SK-N-SH (cell line): ENCODE data around the gene TNFAIP3. TPM values are rescaled to one million over a fixed set of nuclear protein-coding genes. Genes with fewer than 3 reads are reported as not detected.

ENCODE experiments used
- CTCF ChIA-PET: fragments of 300-600, 350-600 bp; formaldehyde crosslinking; extraction: SDS; loops from one replicate; lab custom pipeline; 2021; lab: Yijun Ruan, JAX
- POLR2A ChIA-PET: fragments of 350-600 bp; sonication (Branson Sonifier 250); formaldehyde crosslinking; extraction: SDS; loops from one replicate; lab custom pipeline; 2020; ENCODE audit warnings: antibody characterized with exemption, inconsistent platforms; lab: Yijun Ruan, JAX
- DNase-seq: peaks from one replicate; pipeline ENCODE4 v3.0.0; 2012
- H2AFZ ChIP-seq: fragments of 200-600 bp; sonication (generic); 2 replicates; pipeline ENCODE4 v1.8.1; 2016; ENCODE audit warnings: antibody characterized with exemption, mild to moderate bottlenecking, low read depth
- H3F3A ChIP-seq: fragments of 200-600 bp; sonication (generic); replicated peaks from 2 replicates; pipeline ENCODE3; 2016; ENCODE audit warnings: antibody characterized with exemption, mild to moderate bottlenecking; ENCODE audit not compliant: insufficient read depth
- H3K27ac ChIP-seq, 2 experiments: fragments of 200-500 bp in 1 of 2; fragments of 200-600 bp in 1 of 2; sonication (Bioruptor generic) in 1 of 2; sonication (generic), shearing (Covaris generic) in 1 of 2; 2 replicates each; pipeline versions ENCODE4 v1.5.1 to v1.6.1; 2014 to 2016; ENCODE audit warnings: low read depth in 2 of 2, inconsistent platforms in 1 of 2, low read length in 1 of 2, mild to moderate bottlenecking in 1 of 2, mixed read lengths in 1 of 2
- H3K27me3 ChIP-seq: fragments of 200-600 bp; sonication (generic), shearing (Covaris generic); 2 replicates; pipeline ENCODE4 v1.6.1; 2016; ENCODE audit warnings: mixed run types; ENCODE audit not compliant: insufficient read depth
- H3K36me3 ChIP-seq, 2 experiments: fragments of 200-500 bp in 1 of 2; fragments of 200-600 bp in 1 of 2; sonication (Bioruptor generic) in 1 of 2; sonication (generic) in 1 of 2; replicated peaks in 1 of 2; 2 replicates each; pipeline versions ENCODE3 to v1.5.1; 2014 to 2016; ENCODE audit warnings: low read length in 1 of 2, mild to moderate bottlenecking in 1 of 2; ENCODE audit not compliant: insufficient read depth in 2 of 2, control insufficient read depth in 1 of 2
- H3K4me1 ChIP-seq, 2 experiments: fragments of 200-500 bp in 1 of 2; fragments of 200-600 bp in 1 of 2; sonication (Bioruptor generic) in 1 of 2; sonication (generic), shearing (Covaris generic) in 1 of 2; 2 replicates each; pipeline versions ENCODE4 v1.5.1 to v1.6.1; 2014 to 2016; ENCODE audit warnings: low read depth in 1 of 2, low read length in 1 of 2, mixed run types in 1 of 2; ENCODE audit not compliant: insufficient read depth in 2 of 2, control insufficient read depth in 1 of 2
- H3K4me2 ChIP-seq: fragments of 200-600 bp; sonication (generic), shearing (Covaris generic); 2 replicates; pipeline ENCODE4 v1.6.1; 2017; ENCODE audit warnings: mixed run types
- H3K4me3 ChIP-seq, 2 experiments: fragments of 200-500 bp in 1 of 2; fragments of 200-600 bp in 1 of 2; sonication (Bioruptor generic) in 1 of 2; sonication (generic), shearing (Covaris generic) in 1 of 2; 2 replicates each; pipeline versions ENCODE4 v1.5.1 to v1.8.1; 2014 to 2016; ENCODE audit warnings: low read depth in 2 of 2, inconsistent platforms in 1 of 2, low read length in 1 of 2, mild to moderate bottlenecking in 1 of 2, mixed read lengths in 1 of 2, moderate library complexity in 1 of 2
- H3K79me2 ChIP-seq: fragments of 200-600 bp; sonication (generic); 2 replicates; pipeline ENCODE4 v1.8.1; 2017; ENCODE audit warnings: mild to moderate bottlenecking; ENCODE audit not compliant: insufficient read depth
- H3K9ac ChIP-seq: fragments of 200-600 bp; sonication (generic); 2 replicates; pipeline ENCODE4 v1.6.1; 2017; ENCODE audit warnings: mixed run types
- H3K9me2 ChIP-seq: fragments of 200-600 bp; sonication (generic); 2 replicates; pipeline ENCODE4 v1.6.1; 2017; ENCODE audit warnings: mixed run types
- H3K9me3 ChIP-seq: fragments of 200-600 bp; sonication (generic); 2 replicates; pipeline ENCODE4 v1.6.1; 2017; ENCODE audit warnings: mixed run types, mild to moderate bottlenecking, moderate library complexity
- H4K20me1 ChIP-seq: fragments of 200-600 bp; sonication (generic); 2 replicates; pipeline ENCODE4 v1.6.1; 2017; ENCODE audit warnings: mild to moderate bottlenecking, mixed run types; ENCODE audit not compliant: insufficient read depth
- CHD2 ChIP-seq: fragments of 150-350 bp; IDR thresholded peaks from 2 replicates; pipeline ENCODE4 v1.6.1; 2018; ENCODE audit warnings: low read length; ENCODE audit not compliant: partially characterized antibody
- EP300 ChIP-seq, 2 experiments: IDR thresholded peaks; 2 replicates each; pipeline versions ENCODE4 v1.4.0 to v1.6.1; 2012; ENCODE audit warnings: borderline replicate concordance in 1 of 2, low read depth in 1 of 2, low read length in 1 of 2
- FOSL2 ChIP-seq: IDR thresholded peaks from 2 replicates; pipeline ENCODE4 v1.4.0; 2012; ENCODE audit warnings: low read depth, mild to moderate bottlenecking, moderate library complexity, borderline replicate concordance
- FOXM1 ChIP-seq: IDR thresholded peaks from 2 replicates; pipeline ENCODE4 v1.4.0; 2012; ENCODE audit warnings: low read depth, mild to moderate bottlenecking
- JUND ChIP-seq: IDR thresholded peaks from 2 replicates; pipeline ENCODE4 v1.4.0; 2012
- MXI1 ChIP-seq: IDR thresholded peaks from 2 replicates; pipeline ENCODE4 v1.6.1; 2012; ENCODE audit warnings: mild to moderate bottlenecking, low read depth, low read length, improper control_type of control experiment
- NRF1 ChIP-seq: IDR thresholded peaks from 2 replicates; pipeline ENCODE4 v1.6.1; 2012; ENCODE audit warnings: low read depth, mild to moderate bottlenecking, low read length
- RAD21 ChIP-seq: IDR thresholded peaks from 2 replicates; pipeline ENCODE4 v1.6.1; 2012; ENCODE audit warnings: mild to moderate bottlenecking, low read length
- RCOR1 ChIP-seq: fragments of 150-350 bp; IDR thresholded peaks from 2 replicates; pipeline ENCODE4 v1.6.1; 2017; ENCODE audit warnings: antibody characterized with exemption, low read length
- RFX5 ChIP-seq: IDR thresholded peaks from 2 replicates; pipeline ENCODE4 v1.6.1; 2012; ENCODE audit warnings: mild to moderate bottlenecking, improper control_type of control experiment, low read length
- SMC3 ChIP-seq: IDR thresholded peaks from 2 replicates; pipeline ENCODE4 v1.6.1; 2012; ENCODE audit warnings: low read depth, low read length, improper control_type of control experiment
- TAF1 ChIP-seq: IDR thresholded peaks from 2 replicates; pipeline ENCODE4 v1.6.1; 2012; ENCODE audit warnings: low read depth, mild to moderate bottlenecking, low read length, moderate library complexity, borderline replicate concordance
- TCF12 ChIP-seq: IDR thresholded peaks from 2 replicates; pipeline ENCODE4 v1.4.0; 2012
- TEAD4 ChIP-seq: IDR thresholded peaks from 2 replicates; pipeline ENCODE4 v1.4.0; 2012; ENCODE audit warnings: mild to moderate bottlenecking, borderline replicate concordance; ENCODE audit not compliant: insufficient read depth
- WGBS: methylation state at CpG from one replicate; pipeline ENCODE4 v1.1.6; 2017; ENCODE audit warnings: low lambda C conversion rate; 5-methylcytosine and 5-hydroxymethylcytosine counted together
- polyA plus RNA-seq, 3 experiments: library from polyadenylated mRNA; depleted of rRNA; stranded (reverse); fragments of >200 nt; gene quantifications; 2 replicates each; pipeline ENCODE4 v1.2.3, GENCODE V29; 2012
- TF ChIP-seq, protein P1 (sequence below): IDR thresholded peaks from 2 replicates; pipeline ENCODE4 v1.4.0; 2012; ENCODE audit warnings: low read depth
- TF ChIP-seq, protein P2 (sequence below): fragments of 150-350 bp; IDR thresholded peaks from 2 replicates; pipeline ENCODE4 v1.6.1; 2017; ENCODE audit warnings: antibody characterized with exemption, low read length, low read depth, borderline replicate concordance
- TF ChIP-seq, protein P3 (sequence below): IDR thresholded peaks from 2 replicates; pipeline ENCODE4 v1.4.0; 2012; ENCODE audit warnings: low read depth, borderline replicate concordance
- TF ChIP-seq, protein P4 (sequence below): IDR thresholded peaks from 2 replicates; pipeline ENCODE4; 2012

The TNFAIP3 gene
- polyA plus RNA-seq, 1 of the 3 experiments (the other 2 are of a cell fraction): 1.0 TPM

DNA sequence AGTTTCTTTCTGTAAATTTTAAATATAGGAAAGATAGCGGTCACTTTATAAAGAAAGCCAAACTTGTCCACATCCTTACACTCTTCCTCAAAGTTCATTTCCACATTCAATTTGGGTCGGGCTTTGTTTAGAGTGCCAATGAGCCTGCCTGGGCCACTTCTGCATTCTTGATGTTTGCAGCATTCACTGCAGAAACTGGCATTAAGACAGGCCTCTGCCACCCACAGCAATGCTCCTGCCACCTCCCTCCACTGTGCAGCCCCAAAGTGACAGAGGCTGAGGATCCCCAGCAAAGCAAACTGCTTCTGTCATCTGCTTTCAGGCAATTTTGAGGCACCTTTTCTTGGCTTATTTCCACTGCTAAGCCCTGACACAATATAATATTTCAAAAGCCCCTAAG is 61.2 kb downstream of the TNFAIP3 start (continued):
- TF ChIP-seq, protein P1, sequence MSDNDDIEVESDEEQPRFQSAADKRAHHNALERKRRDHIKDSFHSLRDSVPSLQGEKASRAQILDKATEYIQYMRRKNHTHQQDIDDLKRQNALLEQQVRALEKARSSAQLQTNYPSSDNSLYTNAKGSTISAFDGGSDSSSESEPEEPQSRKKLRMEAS: no peak
- TF ChIP-seq NRF1 (no peak), FOSL2 (no peak), TAF1 (no peak), RCOR1 (no peak), TEAD4 (no peak)

DNA sequence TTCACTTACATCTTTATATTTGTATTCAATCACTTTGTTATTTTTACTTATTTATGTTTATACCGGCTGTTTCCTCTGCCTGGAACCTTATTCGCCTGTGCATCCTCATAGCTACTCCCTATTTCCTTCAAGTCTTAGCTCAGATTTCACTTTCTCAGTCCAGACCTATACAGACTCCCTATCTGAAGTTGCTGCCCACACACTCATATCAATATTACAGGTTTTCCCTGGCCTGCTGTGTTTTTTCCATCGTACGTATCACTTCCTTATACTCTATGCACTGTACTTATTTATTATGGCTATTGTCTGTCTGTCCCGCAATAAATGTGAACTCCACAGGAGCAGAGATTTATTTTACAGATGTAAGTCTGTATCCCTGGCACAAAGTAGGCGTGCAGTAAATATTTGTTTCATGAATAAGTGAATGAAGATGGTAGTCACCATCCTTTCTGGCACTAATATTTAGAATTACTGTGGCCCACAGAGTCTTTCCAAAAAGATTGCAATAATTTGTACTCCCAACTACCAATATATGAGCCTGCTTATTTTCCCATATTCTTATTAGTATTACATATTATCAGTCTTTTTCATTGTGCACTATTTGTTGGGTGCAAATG is 64.9 kb downstream of the TNFAIP3 start:
- POLR2A ChIA-PET: no interaction called here
- no peak overlapping the region for H2AFZ ChIP-seq
- no peak overlapping the region for H3K4me2 ChIP-seq
- no peak overlapping the region for H3K4me3 ChIP-seq
- H4K20me1 ChIP-seq: no peaks in the 10 kb centered on the region
- H3K27ac ChIP-seq: no peak overlapping the region
- H3K9me3 ChIP-seq: no peaks in the 10 kb centered on the region
- DNase-seq: no peak
- H3K4me1 ChIP-seq: no peaks in the 10 kb centered on the region
- H3K27me3 ChIP-seq: no peaks in the 10 kb centered on the region; the same call in 1 of the 2 replicates
- H3K9me2 ChIP-seq: no peaks in the 10 kb centered on the region
- WGBS: 13% methylated on average over 6 of the region's 6 CpGs
- TF ChIP-seq, protein P1: no peak
- TF ChIP-seq TCF12: no peak
- TF ChIP-seq TEAD4: no peak
- TF ChIP-seq RCOR1: no peak
- TF ChIP-seq EP300 (IDR thresholded peaks at IDR 0.05; ENCODE audit: borderline replicate concordance in 1 of 2, low read depth in 1 of 2, low read length in 1 of 2): no peak
- TF ChIP-seq SMC3: no peak
- no peak for TF ChIP-seq RAD21
- TF ChIP-seq, protein P2, sequence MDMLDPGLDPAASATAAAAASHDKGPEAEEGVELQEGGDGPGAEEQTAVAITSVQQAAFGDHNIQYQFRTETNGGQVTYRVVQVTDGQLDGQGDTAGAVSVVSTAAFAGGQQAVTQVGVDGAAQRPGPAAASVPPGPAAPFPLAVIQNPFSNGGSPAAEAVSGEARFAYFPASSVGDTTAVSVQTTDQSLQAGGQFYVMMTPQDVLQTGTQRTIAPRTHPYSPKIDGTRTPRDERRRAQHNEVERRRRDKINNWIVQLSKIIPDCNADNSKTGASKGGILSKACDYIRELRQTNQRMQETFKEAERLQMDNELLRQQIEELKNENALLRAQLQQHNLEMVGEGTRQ: no peak
- TF ChIP-seq, protein P3, sequence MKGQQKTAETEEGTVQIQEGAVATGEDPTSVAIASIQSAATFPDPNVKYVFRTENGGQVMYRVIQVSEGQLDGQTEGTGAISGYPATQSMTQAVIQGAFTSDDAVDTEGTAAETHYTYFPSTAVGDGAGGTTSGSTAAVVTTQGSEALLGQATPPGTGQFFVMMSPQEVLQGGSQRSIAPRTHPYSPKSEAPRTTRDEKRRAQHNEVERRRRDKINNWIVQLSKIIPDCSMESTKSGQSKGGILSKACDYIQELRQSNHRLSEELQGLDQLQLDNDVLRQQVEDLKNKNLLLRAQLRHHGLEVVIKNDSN: no peak
- no peak for TF ChIP-seq JUND
- TF ChIP-seq MXI1: no peak
- TF ChIP-seq FOXM1: no peak
- TF ChIP-seq RFX5: no peak
- TF ChIP-seq CHD2: no peak
- TF ChIP-seq FOSL2: no peak
- TF ChIP-seq, protein P4, sequence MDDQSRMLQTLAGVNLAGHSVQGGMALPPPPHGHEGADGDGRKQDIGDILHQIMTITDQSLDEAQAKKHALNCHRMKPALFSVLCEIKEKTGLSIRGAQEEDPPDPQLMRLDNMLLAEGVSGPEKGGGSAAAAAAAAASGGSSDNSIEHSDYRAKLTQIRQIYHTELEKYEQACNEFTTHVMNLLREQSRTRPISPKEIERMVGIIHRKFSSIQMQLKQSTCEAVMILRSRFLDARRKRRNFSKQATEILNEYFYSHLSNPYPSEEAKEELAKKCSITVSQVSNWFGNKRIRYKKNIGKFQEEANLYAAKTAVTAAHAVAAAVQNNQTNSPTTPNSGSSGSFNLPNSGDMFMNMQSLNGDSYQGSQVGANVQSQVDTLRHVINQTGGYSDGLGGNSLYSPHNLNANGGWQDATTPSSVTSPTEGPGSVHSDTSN: no peak
- no peak overlapping the region for H3K9ac ChIP-seq
- no peaks in the 10 kb centered on the region for H3F3A ChIP-seq
- CTCF ChIA-PET: no interaction called here
- no peaks in the 10 kb centered on the region for H3K36me3 ChIP-seq
- no peaks in the 10 kb centered on the region for H3K79me2 ChIP-seq

Other genes with a start within 250 kb of the TNFAIP3 start
- 0.02 TPM in 1 of 2 replicates, not detected in the other for gene PERP, start 240.2 kb downstream of the TNFAIP3 start, polyA plus RNA-seq (2012; rRNA removed)